HepG2 (cell line): ENCODE data around the gene ABHD11. TPM values are rescaled to one million over a fixed set of nuclear protein-coding genes. Genes with fewer than 3 reads are reported as not detected.
A peak's percentile ranks its signal among the peaks of the same experiment; 100 is the strongest.

Experiments used
- BRD4 ChIP-seq: sonication (generic); formaldehyde crosslinking; IDR thresholded peaks from 2 replicates; pipeline ENCODE4 v1.4.0; 2020; ENCODE audit warnings: missing genetic modification reagents
- HNRNPK ChIP-seq: fragments of 200-400 bp; formaldehyde crosslinking; IDR thresholded peaks from 2 replicates; pipeline ENCODE4 v1.6.1; 2018; ENCODE audit warnings: low read length, low read depth, moderate library complexity, mild to moderate bottlenecking; ENCODE audit not compliant: poor library complexity, severe bottlenecking
- HNRNPUL1 ChIP-seq: fragments of 200-400 bp; formaldehyde crosslinking; IDR thresholded peaks from 2 replicates; pipeline ENCODE4 v1.6.1; 2017; ENCODE audit warnings: low read depth, mild to moderate bottlenecking, low read length, moderate library complexity
- NFYC ChIP-seq: IDR thresholded peaks from 2 replicates; pipeline ENCODE4 v1.6.1; 2016; ENCODE audit warnings: missing genetic modification reagents, missing compliant biosample characterization
- PRPF4 ChIP-seq: fragments of 200-400 bp; formaldehyde crosslinking; IDR thresholded peaks from 2 replicates; pipeline ENCODE4 v1.6.1; 2016; ENCODE audit warnings: low read length, low read depth; ENCODE audit not compliant: poor library complexity, severe bottlenecking
- PTBP1 ChIP-seq: fragments of 200-400 bp; formaldehyde crosslinking; IDR thresholded peaks from 2 replicates; pipeline ENCODE4 v1.6.1; 2018; ENCODE audit warnings: low read length, low read depth; ENCODE audit not compliant: poor library complexity, severe bottlenecking
- REPIN1 ChIP-seq: sonication (generic); formaldehyde crosslinking; IDR thresholded peaks from 2 replicates; pipeline ENCODE4 v1.8.0; 2022; ENCODE audit warnings: missing genetic modification reagents, low read depth, mild to moderate bottlenecking, borderline replicate concordance
- SOX6 ChIP-seq, 2 experiments: fragments of 450-650 bp in 1 of 2; sonication (generic) in 1 of 2; formaldehyde crosslinking in 1 of 2; IDR thresholded peaks; 2 replicates each; pipeline versions ENCODE4 v1.4.0 to v1.6.1; 2017 to 2020; ENCODE audit warnings: antibody characterized with exemption in 1 of 2, mild to moderate bottlenecking in 1 of 2, missing genetic modification reagents in 1 of 2
- ZNF501 ChIP-seq: sonication (generic); formaldehyde crosslinking; IDR thresholded peaks from 2 replicates; pipeline ENCODE4 v1.5.1; 2020; ENCODE audit warnings: mild to moderate bottlenecking, moderate library complexity, missing genetic modification reagents
- ZNF570 ChIP-seq: sonication (generic); formaldehyde crosslinking; IDR thresholded peaks from 2 replicates; pipeline ENCODE4 v1.4.0; 2020; ENCODE audit warnings: mild to moderate bottlenecking, missing genetic modification reagents, borderline replicate concordance
- polyA plus RNA-seq, 8 experiments: library from polyadenylated mRNA; depleted of rRNA in 3 of 8; stranded (reverse) in 7 of 8; unstranded in 1 of 8; fragments of >200 nt; fragmentation: Illumina TruSeq in 4 of 8; extraction: Trizol in 4 of 8; gene quantifications; 2 replicates each; pipeline versions ENCODE4 v1.2.1 to v1.2.3, GENCODE V29; 2011 to 2016; ENCODE audit warnings: low read depth in 4 of 8, missing spikeins in 1 of 8, mixed read lengths in 1 of 8; ENCODE audit not compliant: insufficient read depth in 1 of 8
- total RNA-seq, 5 experiments: library from RNA; depleted of rRNA; stranded (reverse); fragments of >200 nt; fragmentation: Illumina TruSeq; extraction: Trizol; gene quantifications; 2 replicates each; pipeline ENCODE4 v1.2.3, GENCODE V29; 2016; ENCODE audit warnings: low read depth in 1 of 5
- TF ChIP-seq, protein P1 (sequence below): sonication (generic); formaldehyde crosslinking; IDR thresholded peaks from 2 replicates; pipeline ENCODE4 v1.4.0; 2020; ENCODE audit warnings: mild to moderate bottlenecking, missing genetic modification reagents
- TF ChIP-seq, protein P2 (sequence below): sonication (generic); formaldehyde crosslinking; IDR thresholded peaks from one replicate; pipeline ENCODE4 v1.5.1; 2020; ENCODE audit warnings: mild to moderate bottlenecking, missing genetic modification reagents; ENCODE audit errors: not compliant biosample characterization
- TF ChIP-seq, protein P3 (sequence below): fragments of 450-650 bp; IDR thresholded peaks from 2 replicates; pipeline ENCODE4 v1.6.1; 2016
- TF ChIP-seq, protein P4 (sequence below): sonication (generic); formaldehyde crosslinking; IDR thresholded peaks from 2 replicates; pipeline ENCODE4 v1.4.0; 2020; ENCODE audit warnings: missing genetic modification reagents

The ABHD11 gene
- total and polyA plus RNA-seq, 2 of the 13 experiments (the other 11 are each of a cell fraction or from before 2014, with no cell fraction given), result 7.0 to 8.1 TPM

DNA sequence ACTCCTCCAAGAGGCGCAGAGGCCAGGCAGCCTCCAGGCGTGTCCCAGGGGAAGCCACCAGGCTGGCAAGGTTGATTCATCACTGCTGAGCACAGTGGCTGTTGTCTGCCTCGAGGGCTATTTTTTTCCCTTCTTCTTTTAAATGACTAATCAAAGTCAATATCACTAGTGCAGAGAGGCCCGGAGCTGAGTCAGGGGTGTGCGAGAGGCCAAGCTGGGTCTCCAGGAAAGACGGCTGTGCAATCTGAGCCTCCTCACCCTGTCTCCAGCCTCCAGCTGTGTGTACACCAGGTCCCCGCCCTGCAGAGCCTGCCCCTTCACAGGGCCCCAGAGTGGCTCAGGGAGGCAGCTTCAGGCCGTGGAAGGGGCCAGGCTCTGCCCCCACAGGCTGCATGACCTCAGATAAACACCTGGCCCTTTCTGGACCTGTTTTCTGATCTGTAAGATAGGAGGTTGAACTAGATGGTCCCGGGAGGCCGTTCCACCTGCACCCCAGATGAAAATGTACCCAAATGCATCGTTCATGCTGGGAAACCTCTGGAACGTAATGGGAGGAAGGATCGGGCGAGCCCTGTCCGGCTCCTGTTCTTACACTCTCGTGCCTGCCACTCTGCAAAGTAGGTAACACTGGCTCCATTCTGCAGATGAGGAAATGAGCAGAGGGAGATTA is 22.8 kb downstream of the ABHD11 start (continued):
- TF ChIP-seq, protein P1, sequence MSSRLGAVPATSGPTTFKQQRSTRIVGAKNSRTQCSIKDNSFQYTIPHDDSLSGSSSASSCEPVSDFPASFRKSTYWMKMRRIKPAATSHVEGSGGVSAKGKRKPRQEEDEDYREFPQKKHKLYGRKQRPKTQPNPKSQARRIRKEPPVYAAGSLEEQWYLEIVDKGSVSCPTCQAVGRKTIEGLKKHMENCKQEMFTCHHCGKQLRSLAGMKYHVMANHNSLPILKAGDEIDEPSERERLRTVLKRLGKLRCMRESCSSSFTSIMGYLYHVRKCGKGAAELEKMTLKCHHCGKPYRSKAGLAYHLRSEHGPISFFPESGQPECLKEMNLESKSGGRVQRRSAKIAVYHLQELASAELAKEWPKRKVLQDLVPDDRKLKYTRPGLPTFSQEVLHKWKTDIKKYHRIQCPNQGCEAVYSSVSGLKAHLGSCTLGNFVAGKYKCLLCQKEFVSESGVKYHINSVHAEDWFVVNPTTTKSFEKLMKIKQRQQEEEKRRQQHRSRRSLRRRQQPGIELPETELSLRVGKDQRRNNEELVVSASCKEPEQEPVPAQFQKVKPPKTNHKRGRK (CRISPR knock-in tag), result no peak
- TF ChIP-seq PTBP1, result no peak
- TF ChIP-seq HNRNPUL1, result no peak
- 0 out of 2 replicates have a peak, but pooled peaks have one; percentile 53 for TF ChIP-seq REPIN1
- no peak for TF ChIP-seq HNRNPK
- TF ChIP-seq, protein P2, sequence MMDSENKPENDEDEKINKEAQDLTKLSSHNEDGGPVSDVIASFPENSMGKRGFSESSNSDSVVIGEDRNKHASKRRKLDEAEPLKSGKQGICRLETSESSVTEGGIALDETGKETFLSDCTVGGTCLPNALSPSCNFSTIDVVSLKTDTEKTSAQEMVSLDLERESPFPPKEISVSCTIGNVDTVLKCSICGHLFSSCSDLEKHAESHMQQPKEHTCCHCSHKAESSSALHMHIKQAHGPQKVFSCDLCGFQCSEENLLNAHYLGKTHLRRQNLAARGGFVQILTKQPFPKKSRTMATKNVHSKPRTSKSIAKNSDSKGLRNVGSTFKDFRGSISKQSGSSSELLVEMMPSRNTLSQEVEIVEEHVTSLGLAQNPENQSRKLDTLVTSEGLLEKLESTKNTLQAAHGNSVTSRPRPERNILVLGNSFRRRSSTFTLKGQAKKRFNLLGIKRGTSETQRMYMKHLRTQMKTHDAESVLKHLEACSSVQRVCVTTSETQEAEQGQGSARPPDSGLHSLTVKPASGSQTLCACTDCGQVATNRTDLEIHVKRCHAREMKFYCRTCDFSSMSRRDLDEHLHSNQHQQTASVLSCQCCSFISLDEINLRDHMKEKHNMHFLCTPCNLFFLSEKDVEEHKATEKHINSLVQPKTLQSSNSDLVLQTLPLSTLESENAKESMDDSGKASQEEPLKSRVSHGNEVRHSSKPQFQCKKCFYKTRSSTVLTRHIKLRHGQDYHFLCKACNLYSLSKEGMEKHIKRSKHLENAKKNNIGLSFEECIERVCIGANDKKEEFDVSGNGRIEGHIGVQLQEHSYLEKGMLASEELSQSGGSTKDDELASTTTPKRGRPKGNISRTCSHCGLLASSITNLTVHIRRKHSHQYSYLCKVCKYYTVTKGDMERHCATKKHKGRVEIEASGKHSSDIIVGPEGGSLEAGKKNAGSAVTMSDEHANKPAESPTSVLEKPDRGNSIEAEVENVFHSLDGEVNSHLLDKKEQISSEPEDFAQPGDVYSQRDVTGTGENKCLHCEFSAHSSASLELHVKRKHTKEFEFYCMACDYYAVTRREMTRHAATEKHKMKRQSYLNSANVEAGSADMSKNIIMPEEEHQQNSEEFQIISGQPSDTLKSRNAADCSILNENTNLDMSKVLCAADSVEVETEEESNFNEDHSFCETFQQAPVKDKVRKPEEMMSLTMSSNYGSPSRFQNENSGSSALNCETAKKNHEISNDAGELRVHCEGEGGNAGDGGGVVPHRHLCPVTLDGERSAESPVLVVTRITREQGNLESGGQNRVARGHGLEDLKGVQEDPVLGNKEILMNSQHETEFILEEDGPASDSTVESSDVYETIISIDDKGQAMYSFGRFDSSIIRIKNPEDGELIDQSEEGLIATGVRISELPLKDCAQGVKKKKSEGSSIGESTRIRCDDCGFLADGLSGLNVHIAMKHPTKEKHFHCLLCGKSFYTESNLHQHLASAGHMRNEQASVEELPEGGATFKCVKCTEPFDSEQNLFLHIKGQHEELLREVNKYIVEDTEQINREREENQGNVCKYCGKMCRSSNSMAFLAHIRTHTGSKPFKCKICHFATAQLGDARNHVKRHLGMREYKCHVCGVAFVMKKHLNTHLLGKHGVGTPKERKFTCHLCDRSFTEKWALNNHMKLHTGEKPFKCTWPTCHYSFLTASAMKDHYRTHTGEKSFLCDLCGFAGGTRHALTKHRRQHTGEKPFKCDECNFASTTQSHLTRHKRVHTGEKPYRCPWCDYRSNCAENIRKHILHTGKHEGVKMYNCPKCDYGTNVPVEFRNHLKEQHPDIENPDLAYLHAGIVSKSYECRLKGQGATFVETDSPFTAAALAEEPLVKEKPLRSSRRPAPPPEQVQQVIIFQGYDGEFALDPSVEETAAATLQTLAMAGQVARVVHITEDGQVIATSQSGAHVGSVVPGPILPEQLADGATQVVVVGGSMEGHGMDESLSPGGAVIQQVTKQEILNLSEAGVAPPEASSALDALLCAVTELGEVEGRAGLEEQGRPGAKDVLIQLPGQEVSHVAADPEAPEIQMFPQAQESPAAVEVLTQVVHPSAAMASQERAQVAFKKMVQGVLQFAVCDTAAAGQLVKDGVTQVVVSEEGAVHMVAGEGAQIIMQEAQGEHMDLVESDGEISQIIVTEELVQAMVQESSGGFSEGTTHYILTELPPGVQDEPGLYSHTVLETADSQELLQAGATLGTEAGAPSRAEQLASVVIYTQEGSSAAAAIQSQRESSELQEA (CRISPR knock-in tag), result peak; percentile 60
- TF ChIP-seq, protein P3, sequence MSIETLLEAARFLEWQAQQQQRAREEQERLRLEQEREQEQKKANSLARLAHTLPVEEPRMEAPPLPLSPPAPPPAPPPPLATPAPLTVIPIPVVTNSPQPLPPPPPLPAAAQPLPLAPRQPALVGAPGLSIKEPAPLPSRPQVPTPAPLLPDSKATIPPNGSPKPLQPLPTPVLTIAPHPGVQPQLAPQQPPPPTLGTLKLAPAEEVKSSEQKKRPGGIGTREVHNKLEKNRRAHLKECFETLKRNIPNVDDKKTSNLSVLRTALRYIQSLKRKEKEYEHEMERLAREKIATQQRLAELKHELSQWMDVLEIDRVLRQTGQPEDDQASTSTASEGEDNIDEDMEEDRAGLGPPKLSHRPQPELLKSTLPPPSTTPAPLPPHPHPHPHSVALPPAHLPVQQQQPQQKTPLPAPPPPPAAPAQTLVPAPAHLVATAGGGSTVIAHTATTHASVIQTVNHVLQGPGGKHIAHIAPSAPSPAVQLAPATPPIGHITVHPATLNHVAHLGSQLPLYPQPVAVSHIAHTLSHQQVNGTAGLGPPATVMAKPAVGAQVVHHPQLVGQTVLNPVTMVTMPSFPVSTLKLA, result no peak
- no peak for TF ChIP-seq ZNF570 (CRISPR knock-in tag)
- TF ChIP-seq PRPF4, result no peak
- TF ChIP-seq SOX6 (IDR thresholded peaks at IDR 0.05), result no peak
- no peak; the same call in 1 of the 2 replicates for TF ChIP-seq SOX6 (CRISPR knock-in tag; IDR thresholded peaks at IDR 0.05)
- no peak for TF ChIP-seq NFYC (CRISPR knock-in tag)
- TF ChIP-seq ZNF501 (CRISPR knock-in tag), result no peak
- no peak for TF ChIP-seq BRD4 (CRISPR knock-in tag)
- TF ChIP-seq, protein P4, sequence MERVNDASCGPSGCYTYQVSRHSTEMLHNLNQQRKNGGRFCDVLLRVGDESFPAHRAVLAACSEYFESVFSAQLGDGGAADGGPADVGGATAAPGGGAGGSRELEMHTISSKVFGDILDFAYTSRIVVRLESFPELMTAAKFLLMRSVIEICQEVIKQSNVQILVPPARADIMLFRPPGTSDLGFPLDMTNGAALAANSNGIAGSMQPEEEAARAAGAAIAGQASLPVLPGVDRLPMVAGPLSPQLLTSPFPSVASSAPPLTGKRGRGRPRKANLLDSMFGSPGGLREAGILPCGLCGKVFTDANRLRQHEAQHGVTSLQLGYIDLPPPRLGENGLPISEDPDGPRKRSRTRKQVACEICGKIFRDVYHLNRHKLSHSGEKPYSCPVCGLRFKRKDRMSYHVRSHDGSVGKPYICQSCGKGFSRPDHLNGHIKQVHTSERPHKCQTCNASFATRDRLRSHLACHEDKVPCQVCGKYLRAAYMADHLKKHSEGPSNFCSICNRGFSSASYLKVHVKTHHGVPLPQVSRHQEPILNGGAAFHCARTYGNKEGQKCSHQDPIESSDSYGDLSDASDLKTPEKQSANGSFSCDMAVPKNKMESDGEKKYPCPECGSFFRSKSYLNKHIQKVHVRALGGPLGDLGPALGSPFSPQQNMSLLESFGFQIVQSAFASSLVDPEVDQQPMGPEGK (CRISPR knock-in tag), result peak; percentile 94
